ENCODE data around the gene RCL1. TPM values are rescaled to one million over a fixed set of nuclear protein-coding genes. Genes with fewer than 3 reads are reported as not detected.
A peak's percentile ranks its signal among the peaks of the same experiment; 100 is the strongest.
"Not testable (repeated sequence)": the region's sequence is repeated elsewhere in the genome, so short reads cannot be mapped to it uniquely, and the experiment has no call there.

Gene RCL1
- polyA plus RNA-seq: 16.0 TPM

GRCh38 chr9:4792572-4793458, at the start of gene RCL1:
TSS of gene RCL1 (plus strand) at chr9:4792944. CDS start at chr9:4793092, 148 bp downstream.
- H3K4me1 Mint-ChIP-seq: peaks cover 19 to 37% (median 22%) of the 10 kb centered on the region in 3 donors
- H3K9me3 Mint-ChIP-seq: no peaks in the 10 kb centered on the region
- H3K4me3 Mint-ChIP-seq: peak within 1 kb of the TSS; percentile 94 to 99 (median 98)
- H3K27ac Mint-ChIP-seq: peak within 1 kb of the TSS; percentile 75 to 97 (median 97)
- no peaks in the 10 kb centered on the region for H3K36me3 Mint-ChIP-seq
- no peaks in the 10 kb centered on the region for H3K27me3 Mint-ChIP-seq

DNA sequence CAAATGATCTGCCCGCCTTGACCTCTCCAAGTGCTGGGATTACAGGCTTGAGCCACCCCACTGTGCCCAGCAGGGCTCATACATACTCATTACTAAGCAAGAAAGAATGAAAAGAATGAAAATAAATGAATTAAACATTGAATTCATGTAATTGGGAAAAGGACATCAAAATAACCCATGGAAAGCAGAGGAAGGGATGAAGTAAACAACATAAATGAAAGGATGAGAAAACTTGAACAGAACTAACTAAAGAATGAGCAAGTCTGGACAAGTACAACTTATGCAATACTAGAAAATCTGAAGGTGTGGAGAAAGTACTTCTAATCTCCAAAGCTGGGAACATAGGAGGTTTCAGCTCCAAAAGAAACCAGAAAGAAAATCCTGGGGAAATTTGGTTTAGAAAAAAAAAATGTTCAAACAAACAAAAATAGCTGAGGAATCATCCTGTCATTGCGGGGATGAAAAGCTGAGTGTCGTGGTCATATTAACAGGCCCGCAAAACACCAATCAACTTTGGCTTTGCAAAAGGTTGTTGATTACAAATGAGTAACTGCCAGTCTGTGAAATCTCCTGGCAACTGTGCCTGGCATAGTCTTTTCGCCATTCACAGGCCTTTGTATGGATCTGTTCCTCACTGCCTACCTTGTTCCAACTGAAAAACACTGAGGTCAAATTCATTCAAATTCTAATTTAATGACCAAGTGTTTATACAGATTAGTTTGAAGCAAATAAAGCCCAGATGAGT, 49.4 kb upstream of the RCL1 start:
- Mint-ChIP-seq H3K4me3 (peak overlapping the region; percentile 31 to 100 (median 39)), H3K36me3 (peaks cover 3% of the 10 kb centered on the region), H3K27ac (peak overlapping the region in 1 of 3 donors; percentile 41), H3K4me1 (peaks cover 10 to 19% (median 17%) of the 10 kb centered on the region in 3 donors), H3K27me3 (no peaks in the 10 kb centered on the region), H3K9me3 (no peaks in the 10 kb centered on the region)

DNA sequence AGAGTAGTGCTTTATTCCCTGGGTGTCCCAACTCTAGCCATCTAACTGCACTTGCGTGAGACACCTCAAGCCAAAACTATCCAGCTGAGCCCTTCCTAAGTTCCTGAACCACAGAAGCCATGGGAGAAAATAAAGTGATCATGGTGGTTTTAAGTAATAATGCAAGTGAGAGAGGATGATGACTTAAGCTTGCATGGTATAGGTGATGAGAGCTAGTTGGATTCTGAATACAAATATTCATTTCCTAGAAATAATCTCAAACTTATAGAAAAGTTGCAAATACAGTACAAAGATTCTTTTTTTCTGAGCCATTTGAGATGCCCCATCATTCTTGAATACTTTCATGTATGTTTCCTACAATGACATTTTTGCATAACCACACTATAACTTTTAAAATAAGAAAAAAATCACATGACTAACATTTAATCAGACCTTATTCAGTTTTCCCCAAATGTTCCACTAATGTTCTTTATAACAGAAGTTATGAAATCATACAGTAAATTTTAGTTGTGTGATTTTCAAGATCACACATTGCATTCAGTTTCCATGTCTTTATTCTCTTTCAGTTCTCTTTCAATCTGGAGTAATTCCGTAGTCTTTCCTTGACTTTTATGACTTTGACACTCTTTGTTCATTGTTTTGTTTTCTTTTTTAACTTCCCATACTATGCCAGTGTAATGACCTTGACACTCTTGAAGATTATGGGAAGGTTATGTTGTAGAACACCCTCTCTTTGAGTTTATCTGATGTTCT, 46.3 kb upstream of the RCL1 start:
- Mint-ChIP-seq H3K4me3 (no peak overlapping the region), H3K9me3 (no peaks in the 10 kb centered on the region), H3K27ac (no peak overlapping the region), H3K4me1 (peaks cover 0 to 9% (median 8%) of the 10 kb centered on the region in 3 donors), H3K27me3 (peaks cover 2% of the 10 kb centered on the region), H3K36me3 (peaks cover 3% of the 10 kb centered on the region)

DNA sequence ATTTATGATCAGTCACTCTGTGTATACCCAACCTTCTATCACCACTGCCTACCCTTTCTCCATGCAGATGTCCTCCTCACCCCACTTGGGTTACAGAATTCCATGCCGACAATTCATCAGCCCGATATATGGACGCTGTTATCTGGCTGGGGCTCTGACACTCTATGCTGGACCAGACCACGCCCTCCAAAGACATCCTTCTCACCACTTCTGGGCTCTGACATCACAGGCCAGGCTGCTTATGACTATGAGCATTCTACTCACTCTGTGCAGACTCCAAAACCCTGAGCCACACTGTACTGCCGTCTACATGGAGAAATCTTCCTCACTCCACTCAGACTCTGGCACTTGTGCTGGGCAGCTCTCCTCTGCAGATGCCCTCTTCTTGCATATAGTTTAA, 44.1 kb upstream of the RCL1 start:
- H3K4me1 Mint-ChIP-seq: peaks cover 2 to 3% (median 2%) of the 10 kb centered on the region in 3 donors
- H3K27me3 Mint-ChIP-seq: peaks cover 2% of the 10 kb centered on the region

GRCh38 chr9:4750023-4750673, 42.6 kb upstream of the RCL1 start:
- H3K9me3 Mint-ChIP-seq: no peaks in the 10 kb centered on the region
- H3K4me1 Mint-ChIP-seq: peaks cover 3 to 4% (median 3%) of the 10 kb centered on the region in 3 donors
- no peak overlapping the region for H3K27ac Mint-ChIP-seq
- H3K27me3 Mint-ChIP-seq: peaks cover 2% of the 10 kb centered on the region
- peaks cover 2% of the 10 kb centered on the region for H3K36me3 Mint-ChIP-seq
- H3K4me3 Mint-ChIP-seq: no peak overlapping the region

More for the DNA sequence above, 44.1 kb upstream of the RCL1 start:
- no peak overlapping the region for H3K27ac Mint-ChIP-seq
- H3K9me3 Mint-ChIP-seq: no peaks in the 10 kb centered on the region
- H3K36me3 Mint-ChIP-seq: peaks cover 5% of the 10 kb centered on the region
- H3K4me3 Mint-ChIP-seq: peak overlapping the region in 1 of 4 donors; percentile 39

GRCh38 chr9:4754530-4754929, 38.2 kb upstream of the RCL1 start:
- H3K4me1 Mint-ChIP-seq, H3K27me3 Mint-ChIP-seq, H3K9me3 Mint-ChIP-seq, H3K36me3 Mint-ChIP-seq, H3K4me3 Mint-ChIP-seq: not testable (repeated sequence)
- peak overlapping the region in 1 of 3 donors; percentile 16 for H3K27ac Mint-ChIP-seq

- Mint-ChIP-seq H3K27me3 (no peaks in the 10 kb centered on the region), H3K4me3 (peak overlapping the region in 1 of 4 donors; percentile 28), H3K27ac (no peak overlapping the region), H3K4me1 (peaks cover 2 to 7% (median 4%) of the 10 kb centered on the region in 3 donors), H3K36me3 (peaks cover 4% of the 10 kb centered on the region), H3K9me3 (no peaks in the 10 kb centered on the region)
These were observed 37.6 kb upstream of the RCL1 start for GRCh38 chr9:4755026-4755609.

- Mint-ChIP-seq H3K36me3 (peaks cover 4% of the 10 kb centered on the region), H3K27ac (no peak overlapping the region), H3K27me3 (no peaks in the 10 kb centered on the region), H3K4me1 (peaks cover 2 to 7% (median 4%) of the 10 kb centered on the region in 3 donors), H3K4me3 (no peak overlapping the region), H3K9me3 (no peaks in the 10 kb centered on the region)
These were observed 36.3 kb upstream of the RCL1 start for GRCh38 chr9:4756420-4756819.

- no peak overlapping the region for H3K4me3 Mint-ChIP-seq
- no peak overlapping the region for H3K27ac Mint-ChIP-seq
- no peaks in the 10 kb centered on the region for H3K9me3 Mint-ChIP-seq
- H3K27me3 Mint-ChIP-seq: no peaks in the 10 kb centered on the region
- H3K36me3 Mint-ChIP-seq: peaks cover 2% of the 10 kb centered on the region
- H3K4me1 Mint-ChIP-seq: peaks cover 8 to 13% (median 12%) of the 10 kb centered on the region in 3 donors
These were observed 32.6 kb upstream of the RCL1 start for GRCh38 chr9:4760122-4760521.

DNA sequence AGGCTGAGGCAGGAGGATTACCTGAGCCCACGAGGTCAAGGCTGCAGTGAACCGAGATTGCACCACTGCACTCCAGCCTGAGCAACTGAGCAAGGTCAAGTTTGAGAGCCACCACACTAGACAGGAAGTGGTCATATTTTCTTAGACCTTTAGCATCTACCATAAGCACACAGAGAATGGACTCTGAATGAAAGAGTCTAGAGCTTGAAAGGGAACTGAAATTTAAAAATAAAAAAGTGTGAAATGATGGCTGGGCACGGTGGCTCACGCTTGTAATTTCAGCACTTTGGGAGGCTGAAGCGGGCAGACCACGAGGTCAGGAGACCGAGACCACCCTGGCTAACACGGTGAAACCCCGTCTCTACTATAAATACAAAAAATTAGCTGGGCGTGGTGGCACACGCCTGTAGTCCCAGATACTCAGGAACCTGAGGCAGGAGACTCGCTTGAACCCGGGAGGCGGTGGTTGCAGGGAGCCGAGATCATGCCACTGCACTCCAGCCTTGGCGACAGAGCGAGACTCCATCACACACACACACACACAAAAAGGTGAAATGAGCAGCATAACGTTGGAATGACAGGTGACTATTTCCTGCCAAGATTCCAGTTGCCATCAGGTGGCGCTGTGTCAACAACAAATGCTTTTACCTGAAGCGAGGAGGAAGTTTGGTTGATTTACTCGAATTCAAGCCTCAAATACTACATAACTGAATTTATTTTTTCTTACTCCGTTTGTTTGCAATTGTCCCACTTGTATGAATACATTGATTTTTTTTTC, 30.4 kb upstream of the RCL1 start:
- H3K9me3 Mint-ChIP-seq: no peaks in the 10 kb centered on the region
- H3K36me3 Mint-ChIP-seq: no peaks in the 10 kb centered on the region
- H3K27ac Mint-ChIP-seq: peak overlapping the region; percentile 9 to 48 (median 47)
- peak overlapping the region; percentile 75 to 93 (median 85) for H3K4me3 Mint-ChIP-seq
- H3K27me3 Mint-ChIP-seq: no peaks in the 10 kb centered on the region
- H3K4me1 Mint-ChIP-seq: peaks cover 8 to 12% (median 11%) of the 10 kb centered on the region in 3 donors

GRCh38 chr9:4762886-4763541, 29.7 kb upstream of the RCL1 start:
- H3K27ac Mint-ChIP-seq: peak overlapping the region in 2 of 3 donors; percentile 9 to 48
- no peaks in the 10 kb centered on the region for H3K9me3 Mint-ChIP-seq
- H3K36me3 Mint-ChIP-seq: no peaks in the 10 kb centered on the region
- H3K4me1 Mint-ChIP-seq: peaks cover 8 to 12% (median 11%) of the 10 kb centered on the region in 3 donors
- H3K4me3 Mint-ChIP-seq: peak overlapping the region; percentile 75 to 93 (median 85)
- H3K27me3 Mint-ChIP-seq: no peaks in the 10 kb centered on the region

DNA sequence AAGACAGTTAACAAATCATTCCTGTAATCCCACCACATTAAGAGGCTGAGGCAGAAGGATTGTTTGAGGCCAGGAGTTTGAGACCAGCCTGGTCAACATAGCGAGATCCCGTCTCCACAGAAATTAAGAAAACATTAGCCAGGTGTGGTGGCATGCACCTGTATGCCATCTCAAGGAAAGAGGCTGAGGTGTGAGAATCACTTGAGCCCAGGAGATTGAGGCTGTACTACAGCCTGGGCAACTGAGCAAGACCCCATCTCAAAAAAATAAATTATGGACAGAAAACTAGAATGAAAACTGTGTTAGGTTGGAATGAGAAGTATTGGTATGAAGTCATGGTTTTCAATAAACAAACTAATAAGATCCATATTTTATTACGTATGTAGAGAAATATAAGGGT, 28.7 kb upstream of the RCL1 start:
- Mint-ChIP-seq H3K36me3 (no peaks in the 10 kb centered on the region), H3K27me3 (no peaks in the 10 kb centered on the region), H3K27ac (no peak overlapping the region), H3K4me1 (peaks cover 8 to 12% (median 11%) of the 10 kb centered on the region in 3 donors), H3K4me3 (no peak overlapping the region), H3K9me3 (no peaks in the 10 kb centered on the region)

- no peak overlapping the region for H3K4me3 Mint-ChIP-seq
- no peaks in the 10 kb centered on the region for H3K9me3 Mint-ChIP-seq
- no peaks in the 10 kb centered on the region for H3K36me3 Mint-ChIP-seq
- H3K27ac Mint-ChIP-seq: no peak overlapping the region
- H3K27me3 Mint-ChIP-seq: peaks cover 2% of the 10 kb centered on the region
- peaks cover 0 to under 1% (median 0%) of the 10 kb centered on the region in 3 donors for H3K4me1 Mint-ChIP-seq
These were observed 24.1 kb upstream of the RCL1 start for GRCh38 chr9:4768681-4769080.

Data from IgD-negative memory B cell (primary cell).